Esophagus squamous epithelium (tissue), 5 donors: ENCODE measurements around the gene PIK3CB. TPM values are rescaled to one million over a fixed set of nuclear protein-coding genes. Genes with fewer than 3 reads are reported as not detected.

Source experiments
- DNase-seq: peaks from one replicate; lab custom pipeline; 2025; lab: John Stamatoyannopoulos, UW
- H3K27ac ChIP-seq, 4 donors: fragments of 200-600 bp; sonication (generic); one replicate each; pipeline ENCODE4 v1.5.1; 2016 to 2019; ENCODE audit warnings: mild to moderate bottlenecking in 1 of 4
- H3K27me3 ChIP-seq, 4 donors: fragments of 200-600 bp; sonication (generic); 1 replicate in 3 of 4; 2 replicates in 1 of 4; pipeline versions ENCODE4 v1.5.1 to v1.6.0; 2017 to 2021; ENCODE audit warnings: antibody characterized with exemption in 1 of 4
- H3K36me3 ChIP-seq, 3 donors: fragments of 200-600 bp; sonication (generic); one replicate each; pipeline ENCODE4 v1.5.1; 2016 to 2019
- H3K4me1 ChIP-seq, 3 donors: fragments of 200-600 bp; sonication (generic); one replicate each; pipeline ENCODE4 v1.5.1; 2017 to 2019
- H3K4me3 ChIP-seq, 4 donors: fragments of 200-600 bp; sonication (generic); 1 replicate in 3 of 4; 2 replicates in 1 of 4; pipeline ENCODE4 v1.5.1; 2016 to 2019; ENCODE audit warnings: mild to moderate bottlenecking in 2 of 4, moderate library complexity in 1 of 4
- H3K9me3 ChIP-seq, 3 donors: fragments of 200-600 bp; sonication (generic); one replicate each; pipeline ENCODE4 v1.5.1; 2016 to 2019
- POLR2A ChIP-seq, 4 donors: fragments of 450-650 bp; IDR thresholded peaks; one replicate each; pipeline ENCODE4 v1.6.1; 2017; ENCODE audit warnings: antibody characterized with exemption in 4 of 4, mild to moderate bottlenecking in 4 of 4, moderate library complexity in 3 of 4
- WGBS, 2 donors: methylation state at CpG; one replicate each; pipeline ENCODE4 v1.1.5; 2018; 5-methylcytosine and 5-hydroxymethylcytosine counted together
- intact Hi-C: fragments of 100-400 bp; cut with DNase I; formaldehyde crosslinking; loops from one replicate; pipeline ENCODE4 v1.15.0; 2022
- total RNA-seq, 4 donors: library from RNA; depleted of rRNA; stranded (reverse); fragments of >200 nt; gene quantifications; one replicate each; pipeline ENCODE4 v1.1.0, GENCODE V29; 2016
- TF ChIP-seq, protein P1 (sequence below), 6 experiments: fragments of 450-650 bp in 4 of 6; fragments of 200-600 bp in 2 of 6; sonication (generic) in 2 of 6; IDR thresholded peaks; one replicate each; pipeline ENCODE4 v1.5.1; 2016 to 2019; ENCODE audit warnings: antibody characterized with exemption in 6 of 6, mild to moderate bottlenecking in 4 of 6, moderate library complexity in 4 of 6
- donor health status: DM: yes; HTN: yes; CAD: no.

PIK3CB gene
- total RNA-seq, 4 donors from 2014 or later: 14.7 to 36.2 (median 28.5) TPM

DNA sequence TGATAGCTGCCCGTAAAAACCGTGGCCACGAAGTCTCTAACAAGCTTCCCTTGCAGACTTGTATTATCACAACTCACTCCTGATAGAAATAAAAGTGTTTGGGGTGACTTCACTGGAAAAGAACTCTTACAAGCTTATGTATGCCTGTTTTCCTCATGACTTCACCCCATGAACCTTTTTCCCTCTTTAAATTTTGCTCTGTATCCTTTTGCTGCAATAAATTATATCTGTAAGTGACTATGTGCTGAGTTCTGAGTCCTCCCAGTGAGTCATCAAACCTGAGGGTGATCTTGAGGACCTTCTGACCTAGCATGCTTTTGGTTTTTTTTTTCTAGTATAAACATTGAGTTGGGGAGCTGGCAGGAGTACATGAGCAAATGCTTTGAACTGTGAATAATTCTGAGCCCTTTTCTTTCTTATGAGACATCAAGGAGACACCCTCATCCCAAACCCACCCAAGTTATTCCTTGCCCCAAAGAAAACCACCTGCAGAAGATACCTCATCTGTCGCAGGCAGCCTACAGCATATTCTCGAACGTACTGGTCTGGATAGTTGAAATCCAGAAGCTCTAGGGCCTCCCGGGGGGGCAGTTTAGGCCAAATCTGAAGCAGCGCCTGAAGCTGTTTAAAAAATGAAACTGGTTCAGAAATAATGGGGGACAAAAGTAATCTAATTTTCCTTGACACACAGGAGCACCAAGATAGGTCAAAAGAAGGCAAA lies 140.3 kb downstream of the PIK3CB start:
- 84 to 86% methylated on average over 8 of the region's 8 CpGs for WGBS, 2 donors
- H3K9me3 ChIP-seq: no peaks in the 10 kb centered on the region
- no peak overlapping the region for H3K4me3 ChIP-seq
- H3K4me1 ChIP-seq: no peaks in the 10 kb centered on the region
- no peak overlapping the region for H3K27ac ChIP-seq
- intact Hi-C loops: no loop called here
- DNase-seq: no peak
- no peak for TF ChIP-seq POLR2A (IDR thresholded peaks at IDR 0.05)
- TF ChIP-seq, protein P1, sequence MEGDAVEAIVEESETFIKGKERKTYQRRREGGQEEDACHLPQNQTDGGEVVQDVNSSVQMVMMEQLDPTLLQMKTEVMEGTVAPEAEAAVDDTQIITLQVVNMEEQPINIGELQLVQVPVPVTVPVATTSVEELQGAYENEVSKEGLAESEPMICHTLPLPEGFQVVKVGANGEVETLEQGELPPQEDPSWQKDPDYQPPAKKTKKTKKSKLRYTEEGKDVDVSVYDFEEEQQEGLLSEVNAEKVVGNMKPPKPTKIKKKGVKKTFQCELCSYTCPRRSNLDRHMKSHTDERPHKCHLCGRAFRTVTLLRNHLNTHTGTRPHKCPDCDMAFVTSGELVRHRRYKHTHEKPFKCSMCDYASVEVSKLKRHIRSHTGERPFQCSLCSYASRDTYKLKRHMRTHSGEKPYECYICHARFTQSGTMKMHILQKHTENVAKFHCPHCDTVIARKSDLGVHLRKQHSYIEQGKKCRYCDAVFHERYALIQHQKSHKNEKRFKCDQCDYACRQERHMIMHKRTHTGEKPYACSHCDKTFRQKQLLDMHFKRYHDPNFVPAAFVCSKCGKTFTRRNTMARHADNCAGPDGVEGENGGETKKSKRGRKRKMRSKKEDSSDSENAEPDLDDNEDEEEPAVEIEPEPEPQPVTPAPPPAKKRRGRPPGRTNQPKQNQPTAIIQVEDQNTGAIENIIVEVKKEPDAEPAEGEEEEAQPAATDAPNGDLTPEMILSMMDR (IDR thresholded peaks at IDR 0.05): no peak
- no peaks in the 10 kb centered on the region for H3K27me3 ChIP-seq
- H3K36me3 ChIP-seq: peaks cover 0 to 67% (median 0%) of the 10 kb centered on the region in 3 donors

DNA sequence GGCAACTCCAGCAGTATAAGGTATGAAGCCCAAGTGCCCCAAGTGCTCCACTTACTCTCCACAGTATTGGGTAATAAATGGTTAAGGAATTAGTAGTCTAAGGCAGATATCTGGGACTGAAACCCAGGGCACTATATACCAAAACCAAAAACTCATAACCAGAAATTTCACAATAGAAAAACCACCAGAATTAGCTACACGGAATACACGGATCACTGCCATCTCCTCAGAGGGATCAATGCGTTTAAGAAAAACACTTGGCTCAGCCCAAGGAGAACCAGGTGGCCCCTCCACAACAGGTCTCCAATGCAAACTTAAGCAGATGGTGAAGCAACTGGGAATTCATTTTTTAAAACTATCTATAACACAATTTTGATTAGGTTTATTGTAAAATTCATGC lies 142.6 kb downstream of the PIK3CB start:
- H3K27ac ChIP-seq: no peak overlapping the region
- H3K4me3 ChIP-seq: no peak overlapping the region
- intact Hi-C loops: no loop called here
- H3K4me1 ChIP-seq: no peaks in the 10 kb centered on the region
- no peak for DNase-seq
- no peak for TF ChIP-seq POLR2A (IDR thresholded peaks at IDR 0.05)
- TF ChIP-seq, protein P1 (IDR thresholded peaks at IDR 0.05): no peak
- peaks cover 0 to 72% (median 1%) of the 10 kb centered on the region in 3 donors for H3K36me3 ChIP-seq
- no peaks in the 10 kb centered on the region for H3K9me3 ChIP-seq
- 70 to 74% methylated on average over 3 of the region's 3 CpGs for WGBS, 2 donors
- H3K27me3 ChIP-seq: no peaks in the 10 kb centered on the region

GRCh38 chr3:138691351-138691750 lies 143.4 kb downstream of the PIK3CB start:
- DNase-seq: no peak
- intact Hi-C loops: no loop called here
- no peaks in the 10 kb centered on the region for H3K27me3 ChIP-seq
- no peaks in the 10 kb centered on the region for H3K9me3 ChIP-seq
- TF ChIP-seq POLR2A (IDR thresholded peaks at IDR 0.05): no peak
- TF ChIP-seq, protein P1 (IDR thresholded peaks at IDR 0.05): no peak
- H3K27ac ChIP-seq: no peak overlapping the region
- no peak overlapping the region for H3K4me3 ChIP-seq
- 93 to 100% methylated on average over 1 of the region's 1 CpG for WGBS, 2 donors
- peaks cover 0 to 73% (median 3%) of the 10 kb centered on the region in 3 donors for H3K36me3 ChIP-seq
- H3K4me1 ChIP-seq: no peaks in the 10 kb centered on the region

DNA sequence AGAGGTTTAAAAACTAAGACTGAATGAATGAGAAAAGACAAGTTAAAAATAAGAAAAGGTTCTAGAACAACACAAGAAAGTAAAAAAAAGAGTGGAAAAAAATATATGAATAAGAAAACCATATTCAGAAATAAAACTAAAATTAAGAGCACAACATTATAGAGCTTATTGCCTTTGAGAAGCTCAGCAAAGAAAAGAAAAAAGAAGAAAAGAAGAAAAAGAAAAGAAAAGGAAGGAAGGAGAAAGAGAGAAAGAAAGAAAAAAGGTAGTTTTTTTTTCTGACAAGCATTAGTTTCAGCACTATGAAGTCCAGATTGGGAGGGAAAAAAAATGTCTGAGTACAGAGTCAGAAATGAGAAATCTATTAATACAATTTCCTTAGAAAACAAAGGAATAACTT lies 144.7 kb downstream of the PIK3CB start:
- Histone ChIP-seq H3K36me3 (peaks cover 0 to 76% (median 3%) of the 10 kb centered on the region in 3 donors), H3K4me3 (no peak overlapping the region), H3K9me3 (no peaks in the 10 kb centered on the region), H3K27me3 (no peaks in the 10 kb centered on the region), H3K4me1 (no peaks in the 10 kb centered on the region), H3K27ac (no peak overlapping the region)
- DNase-seq: no peak
- TF ChIP-seq POLR2A (IDR thresholded peaks at IDR 0.05): no peak
- intact Hi-C loops: no loop called here

GRCh38 chr3:138688871-138689299 lies 145.8 kb downstream of the PIK3CB start:
- intact Hi-C loops: no loop called here
- H3K27ac ChIP-seq: no peak overlapping the region
- 45 to 48% methylated on average over 5 of the region's 5 CpGs for WGBS, 2 donors
- H3K4me1 ChIP-seq: no peaks in the 10 kb centered on the region
- H3K4me3 ChIP-seq: no peak overlapping the region
- TF ChIP-seq POLR2A (IDR thresholded peaks at IDR 0.05): no peak
- TF ChIP-seq, protein P1 (IDR thresholded peaks at IDR 0.05): no peak
- H3K9me3 ChIP-seq: no peaks in the 10 kb centered on the region
- peaks cover 0 to 74% (median 3%) of the 10 kb centered on the region in 3 donors for H3K36me3 ChIP-seq
- no peaks in the 10 kb centered on the region for H3K27me3 ChIP-seq
- no peak for DNase-seq
